HG02759 (cell line): ENCODE data around the gene PAFAH2.

Experiments used
- ATAC-seq: cut with Tn5 transposase; IDR thresholded peaks from one replicate; pipeline ENCODE4 v1.9.1; 2021; ENCODE audit warnings: mild to moderate bottlenecking, moderate library complexity; ENCODE audit not compliant: unreplicated experiment

The PAFAH2 gene

DNA sequence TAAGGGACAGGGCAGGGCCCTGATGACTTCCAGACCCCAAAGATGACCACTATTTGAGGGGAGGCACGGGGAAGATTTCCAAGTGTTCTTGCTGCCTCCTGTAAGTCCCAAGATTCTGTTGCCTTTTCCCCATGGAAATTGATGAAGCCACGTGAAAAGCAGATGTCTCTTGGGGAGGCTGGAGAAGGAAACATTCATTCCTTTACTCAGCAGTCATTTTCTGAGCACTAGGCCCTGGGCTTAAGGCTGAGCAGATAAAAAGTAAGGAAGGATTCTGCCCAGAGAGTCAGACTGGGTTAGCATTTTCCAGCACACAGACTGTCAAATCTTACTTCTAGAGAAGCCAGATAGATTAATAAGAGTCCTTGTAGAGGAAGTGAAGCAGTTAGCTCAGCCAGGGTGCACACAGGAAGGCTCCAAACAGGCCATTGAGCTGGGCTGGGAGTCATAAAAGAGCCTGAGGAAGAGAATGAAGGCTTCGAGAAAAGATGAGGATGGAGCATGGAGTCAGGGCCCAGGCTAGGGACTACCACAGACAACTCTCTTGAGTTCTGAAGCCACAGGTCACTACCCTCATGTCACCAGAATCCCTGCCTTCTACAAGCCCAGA, 33.9 kb upstream of the PAFAH2 start:
- no peak for ATAC-seq

GRCh38 chr1:26031196-26031595, 33.3 kb upstream of the PAFAH2 start:
- no peak for ATAC-seq

DNA sequence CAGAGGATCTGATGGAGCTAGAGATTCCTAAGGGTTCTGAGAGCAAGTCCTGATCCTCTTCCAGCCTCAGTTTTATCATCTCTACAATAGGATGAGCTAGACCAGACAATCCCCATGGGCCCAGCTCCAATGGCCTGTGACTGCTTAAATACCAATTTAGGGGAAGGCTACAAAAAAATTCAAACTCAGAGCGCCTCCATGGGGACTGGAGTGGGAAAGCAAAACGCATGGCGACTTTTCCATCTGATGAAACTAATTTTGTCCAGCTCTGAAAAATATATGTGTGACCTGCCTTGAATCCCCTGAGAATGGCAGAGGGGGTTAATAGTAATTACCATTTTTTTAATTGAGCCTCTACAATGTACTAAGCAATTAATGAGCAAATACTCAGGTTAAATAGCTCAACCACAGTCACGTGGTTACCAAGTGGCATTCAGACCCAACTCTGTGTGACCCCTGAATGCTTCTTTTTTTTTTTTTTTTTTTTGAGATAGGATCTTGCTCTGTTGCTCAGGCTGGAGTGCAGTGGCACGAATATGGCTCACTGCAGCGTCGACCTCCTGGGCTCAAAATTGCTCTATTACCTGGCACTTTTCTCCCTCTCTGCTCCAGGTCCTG, 32.1 kb upstream of the PAFAH2 start:
- no peak for ATAC-seq

- no peak for ATAC-seq
These were observed 31.4 kb upstream of the PAFAH2 start for GRCh38 chr1:26029054-26029863.

DNA sequence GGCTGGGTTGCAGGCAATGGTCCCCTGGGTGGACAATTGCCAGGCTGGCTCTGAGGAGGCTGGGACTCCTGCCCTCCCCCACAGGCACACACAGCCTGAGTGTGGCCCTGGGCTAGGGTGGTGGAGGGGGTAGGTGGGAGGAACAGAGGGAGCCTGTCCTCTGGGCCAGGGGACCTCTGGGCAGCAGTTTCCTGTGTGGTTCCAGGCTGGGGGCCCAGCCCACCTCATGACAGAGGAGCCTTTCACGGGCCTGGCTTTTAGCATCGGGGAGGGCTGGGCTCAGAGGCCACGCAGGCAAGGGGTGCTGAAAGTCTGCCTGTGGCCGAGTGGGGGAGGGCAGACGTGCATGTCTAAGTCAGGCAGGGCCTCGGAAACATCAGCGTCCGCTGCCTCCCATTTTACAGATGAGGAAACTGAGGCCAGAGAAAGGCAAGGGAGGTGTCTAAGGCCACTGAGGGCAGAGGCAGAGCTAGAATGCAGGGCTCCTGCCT, 30.7 kb upstream of the PAFAH2 start:
- no peak for ATAC-seq

- ATAC-seq, result no peak
These were observed 30.0 kb upstream of the PAFAH2 start for GRCh38 chr1:26027716-26028489.

DNA sequence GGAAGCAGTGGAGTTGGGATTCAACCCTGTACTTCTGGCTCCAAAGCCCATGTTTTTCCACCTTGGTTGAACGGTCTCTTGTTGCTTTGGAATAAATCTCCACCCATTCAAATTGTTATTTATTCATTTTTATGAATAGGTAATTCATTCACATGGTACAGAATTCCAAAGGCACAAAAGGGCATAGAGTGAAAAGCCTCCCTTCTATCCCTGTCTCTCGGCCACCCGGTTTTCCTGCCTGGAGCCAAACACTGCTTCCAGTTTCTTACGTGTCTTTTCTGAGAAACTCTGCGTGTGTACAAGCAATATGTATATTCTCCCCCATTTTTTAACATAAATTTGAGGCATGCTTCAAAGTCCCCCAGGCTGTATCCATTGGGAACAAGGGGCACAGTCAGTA, 27.7 kb upstream of the PAFAH2 start:
- ATAC-seq, result no peak

- ATAC-seq, result no peak
These were observed 27.2 kb upstream of the PAFAH2 start for GRCh38 chr1:26025060-26025459.

- no peak for ATAC-seq
These were observed 26.0 kb upstream of the PAFAH2 start for GRCh38 chr1:26023826-26024225.

DNA sequence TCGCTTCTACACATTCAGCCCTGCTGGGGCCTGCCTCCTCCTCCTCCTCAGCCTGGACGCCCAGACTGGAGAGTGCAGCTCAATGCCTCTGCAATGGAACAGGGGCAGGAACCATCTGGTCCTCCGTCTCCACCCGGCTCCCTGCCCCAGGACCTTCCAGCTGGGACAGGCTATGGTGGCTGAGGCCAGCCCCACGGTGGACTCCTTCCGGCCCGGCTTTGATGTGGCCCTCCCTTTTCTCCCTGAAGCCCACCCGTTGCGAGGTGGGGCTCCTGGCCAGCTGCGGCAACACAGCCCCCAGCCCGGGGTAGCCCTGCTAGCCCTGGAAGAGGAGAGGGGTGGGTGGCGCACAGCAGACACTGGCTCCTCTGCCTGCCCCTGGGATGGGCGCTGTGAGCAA, 25.1 kb upstream of the PAFAH2 start:
- ATAC-seq, result no peak

DNA sequence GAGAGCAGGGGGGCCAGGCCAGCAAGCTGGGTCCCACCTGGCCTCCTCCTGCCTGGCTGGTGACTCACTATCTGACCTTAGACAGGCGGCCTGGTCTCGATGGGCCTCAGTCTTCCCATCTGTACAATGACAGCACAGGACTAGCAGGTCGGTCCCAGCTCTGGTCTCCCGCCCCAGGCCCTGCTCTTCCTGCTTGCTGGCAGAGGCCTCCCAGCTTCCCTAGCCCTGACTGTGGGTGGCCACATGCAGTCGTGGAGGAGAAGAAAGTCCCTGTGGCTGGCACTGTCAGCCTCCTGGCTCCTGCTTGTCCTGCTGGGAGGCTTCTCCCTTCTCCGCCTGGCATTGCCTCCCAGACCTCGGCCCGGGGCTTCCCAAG, 24.5 kb upstream of the PAFAH2 start:
- no peak for ATAC-seq

DNA sequence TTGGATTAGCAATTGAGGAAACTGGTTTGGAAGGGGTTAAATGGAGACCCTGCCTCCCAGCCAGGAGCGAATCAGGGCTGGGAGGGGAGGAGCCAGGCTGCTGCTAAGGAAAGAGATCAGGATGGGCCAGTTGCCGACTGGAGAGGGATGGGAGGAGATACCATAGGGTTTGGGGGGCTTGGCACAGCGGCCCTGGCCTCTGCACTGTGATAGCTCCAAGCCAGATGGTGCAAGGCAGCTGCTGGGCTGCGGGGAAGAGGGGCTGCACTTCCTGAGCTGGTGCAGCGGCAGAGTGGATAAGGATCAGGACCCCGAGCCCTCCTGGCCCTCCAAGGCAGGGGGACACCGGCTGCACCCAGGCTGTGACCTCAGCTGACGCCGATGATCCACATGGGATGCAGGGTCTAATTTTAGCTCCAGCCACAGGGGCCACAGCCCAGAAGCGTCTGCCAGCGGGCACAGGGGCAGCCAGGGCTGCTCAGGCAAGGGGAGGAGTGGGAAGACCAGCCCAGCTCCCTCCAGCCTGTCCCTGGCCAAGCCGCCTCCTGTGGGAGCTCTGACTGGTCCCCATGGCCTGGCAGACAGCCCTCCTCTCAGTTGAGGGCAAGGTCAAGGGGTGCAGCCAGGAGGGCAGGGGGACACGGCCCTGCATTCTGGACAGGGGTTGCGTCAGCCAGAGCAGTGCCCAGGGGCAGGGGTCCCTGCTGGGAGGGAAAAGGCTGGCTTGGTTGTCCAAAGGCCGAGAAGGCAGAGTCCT, 24.0 kb upstream of the PAFAH2 start, which contains the start of gene EXTL1:
Gene EXTL1, plus strand, starts transcription at position 129 of the 757 bp plus-strand sequence. CDS start 872 bp downstream, outside the sequence.
- no peak for ATAC-seq

- no peak for ATAC-seq
These were observed 23.2 kb upstream of the PAFAH2 start for GRCh38 chr1:26020941-26021646.

DNA sequence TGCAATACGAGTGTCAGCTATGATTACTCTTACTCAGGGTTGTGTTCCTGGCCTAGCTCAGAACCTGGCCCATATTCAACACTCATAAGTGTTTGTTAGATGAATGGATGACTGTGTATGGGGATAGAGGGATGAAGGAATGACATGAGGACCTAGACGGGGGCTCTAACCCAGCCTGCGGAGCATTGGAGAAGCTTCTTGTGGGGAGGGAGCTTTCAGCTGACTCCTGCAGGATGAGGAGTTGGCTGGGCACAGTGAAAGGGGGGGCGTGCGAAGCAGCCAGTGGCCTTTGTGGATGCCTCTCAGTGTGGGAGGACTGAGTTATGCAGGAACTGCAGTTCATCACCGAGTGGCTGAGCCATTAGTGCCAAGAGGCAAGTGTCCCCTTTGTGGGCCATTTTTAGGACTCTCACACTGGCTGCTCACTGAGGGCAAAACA, 22.5 kb upstream of the PAFAH2 start:
- no peak for ATAC-seq

DNA sequence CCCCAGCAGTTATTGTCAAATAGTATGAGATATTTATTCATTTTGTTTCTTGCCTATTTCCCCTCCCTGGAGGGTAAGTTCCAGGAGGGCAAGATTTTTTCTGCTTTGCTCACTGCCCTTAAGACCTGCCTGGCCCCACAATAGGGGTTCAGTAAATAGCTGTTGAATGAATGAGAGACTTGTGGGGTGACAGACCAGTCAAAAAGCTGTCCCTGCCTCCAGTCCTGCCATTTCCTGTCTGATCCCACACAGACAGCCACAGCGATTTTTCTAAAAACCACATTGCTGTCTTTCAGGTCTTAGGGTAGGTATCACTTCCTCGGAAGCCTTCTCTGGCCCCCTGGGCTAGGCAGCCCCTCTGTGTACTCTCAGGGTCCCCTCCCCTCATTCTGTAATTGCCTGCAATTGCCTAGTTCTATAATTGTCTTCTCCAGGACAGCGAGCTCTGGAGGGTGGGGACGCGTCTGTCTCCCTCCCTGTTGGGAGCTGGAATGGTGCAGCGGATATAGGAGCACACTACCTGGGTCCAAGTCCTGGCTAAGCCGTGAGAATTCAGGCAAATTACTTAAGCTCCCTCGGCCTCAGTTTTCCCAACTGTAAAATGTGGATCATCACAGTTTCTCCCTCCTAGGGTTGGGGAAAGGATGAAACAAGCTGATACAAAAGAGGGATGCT, 21.9 kb upstream of the PAFAH2 start:
- ATAC-seq, result no peak

DNA sequence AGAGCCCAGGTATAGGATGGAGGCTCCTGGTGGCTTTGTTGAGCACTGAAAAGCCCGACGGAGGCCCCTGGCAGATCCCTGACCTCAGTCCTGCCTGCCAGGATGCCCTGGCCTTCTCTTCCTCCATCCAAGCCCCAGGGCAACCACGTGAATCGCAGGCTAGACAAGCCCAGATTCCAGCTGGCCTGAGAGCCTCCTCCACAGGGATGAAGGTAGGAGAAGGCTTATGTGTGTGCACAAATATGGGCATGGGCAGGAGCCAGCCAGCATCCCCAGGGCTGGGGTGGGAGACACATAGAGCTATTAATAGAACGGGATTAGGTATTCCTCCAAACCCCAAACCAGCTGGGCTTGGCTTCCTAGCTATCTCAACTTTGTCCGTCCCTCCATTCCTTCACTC, 19.7 kb upstream of the PAFAH2 start:
- no peak for ATAC-seq

GRCh38 chr1:26016953-26017545, 19.2 kb upstream of the PAFAH2 start:
- ATAC-seq, result no peak

- ATAC-seq, result no peak
These were observed 18.5 kb upstream of the PAFAH2 start for GRCh38 chr1:26016258-26016952.
